Osteocyte (in vitro differentiated cells): Measurements from ENCODE around the gene WDR73. TPM values are rescaled to one million over a fixed set of nuclear protein-coding genes. Genes with fewer than 3 reads are reported as not detected.

Experiments
- DNase-seq: peaks from one replicate; pipeline ENCODE4 v3.0.0; 2021; ENCODE audit warnings: mixed read lengths; ENCODE audit not compliant: unreplicated experiment; ENCODE audit errors: extremely low spot score
- H3K27ac Mint-ChIP-seq: one replicate; pipeline ENCODE4 v1.8.0; 2021; ENCODE audit warnings: mild to moderate bottlenecking, mixed read lengths; ENCODE audit not compliant: unreplicated experiment
- H3K27me3 Mint-ChIP-seq: one replicate; pipeline ENCODE4 v1.8.0; 2021; ENCODE audit warnings: mixed read lengths; ENCODE audit not compliant: unreplicated experiment
- H3K36me3 Mint-ChIP-seq: one replicate; pipeline ENCODE4 v1.8.0; 2021; ENCODE audit warnings: mixed read lengths; ENCODE audit not compliant: unreplicated experiment
- H3K4me1 Mint-ChIP-seq: one replicate; pipeline ENCODE4 v1.8.0; 2021; ENCODE audit warnings: mixed read lengths; ENCODE audit not compliant: unreplicated experiment
- H3K4me3 Mint-ChIP-seq: one replicate; pipeline ENCODE4 v1.8.0; 2021; ENCODE audit warnings: mild to moderate bottlenecking, moderate library complexity, mixed read lengths; ENCODE audit not compliant: unreplicated experiment
- H3K9me3 Mint-ChIP-seq: one replicate; pipeline ENCODE4 v1.8.0; 2021; ENCODE audit warnings: mixed read lengths; ENCODE audit not compliant: unreplicated experiment
- total RNA-seq: library from RNA; stranded (reverse); gene quantifications from 2 replicates; pipeline ENCODE4 v1.2.1, GENCODE V29; 2021
- TF ChIP-seq, protein P1 (sequence below): fragments of 200-600 bp; sonication (generic); IDR thresholded peaks from 2 replicates; pipeline ENCODE4 v1.5.0; 2021; ENCODE audit warnings: antibody characterized with exemption, mild to moderate bottlenecking, moderate library complexity

The WDR73 gene
- total RNA-seq, 1 donor from 2014 or later, result 22.2 TPM

DNA sequence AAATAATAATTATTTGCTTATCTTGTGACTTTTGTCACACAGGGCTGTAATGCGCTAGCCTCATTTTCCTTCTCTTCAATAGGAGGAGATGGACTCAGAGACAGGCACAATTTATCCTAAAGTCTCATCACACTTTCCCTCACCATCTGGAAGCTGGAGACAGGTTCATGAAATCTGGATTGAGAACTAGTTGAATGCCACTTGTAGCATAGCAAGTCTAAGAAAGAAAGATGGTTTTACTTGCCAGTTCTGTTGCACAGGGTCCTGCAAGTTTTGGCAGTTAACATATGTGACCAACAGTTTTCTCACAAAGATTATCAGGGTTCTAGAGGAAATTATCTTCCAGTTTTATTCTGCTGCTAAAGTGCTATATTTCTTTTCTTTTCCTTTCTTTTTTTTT is 62.3 kb downstream of the WDR73 start:
- TF ChIP-seq, protein P1, sequence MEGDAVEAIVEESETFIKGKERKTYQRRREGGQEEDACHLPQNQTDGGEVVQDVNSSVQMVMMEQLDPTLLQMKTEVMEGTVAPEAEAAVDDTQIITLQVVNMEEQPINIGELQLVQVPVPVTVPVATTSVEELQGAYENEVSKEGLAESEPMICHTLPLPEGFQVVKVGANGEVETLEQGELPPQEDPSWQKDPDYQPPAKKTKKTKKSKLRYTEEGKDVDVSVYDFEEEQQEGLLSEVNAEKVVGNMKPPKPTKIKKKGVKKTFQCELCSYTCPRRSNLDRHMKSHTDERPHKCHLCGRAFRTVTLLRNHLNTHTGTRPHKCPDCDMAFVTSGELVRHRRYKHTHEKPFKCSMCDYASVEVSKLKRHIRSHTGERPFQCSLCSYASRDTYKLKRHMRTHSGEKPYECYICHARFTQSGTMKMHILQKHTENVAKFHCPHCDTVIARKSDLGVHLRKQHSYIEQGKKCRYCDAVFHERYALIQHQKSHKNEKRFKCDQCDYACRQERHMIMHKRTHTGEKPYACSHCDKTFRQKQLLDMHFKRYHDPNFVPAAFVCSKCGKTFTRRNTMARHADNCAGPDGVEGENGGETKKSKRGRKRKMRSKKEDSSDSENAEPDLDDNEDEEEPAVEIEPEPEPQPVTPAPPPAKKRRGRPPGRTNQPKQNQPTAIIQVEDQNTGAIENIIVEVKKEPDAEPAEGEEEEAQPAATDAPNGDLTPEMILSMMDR, result no peak
- Mint-ChIP-seq H3K4me3 (no peak overlapping the region), H3K27ac (no peak overlapping the region), H3K36me3 (no peaks in the 10 kb centered on the region), H3K9me3 (no peaks in the 10 kb centered on the region), H3K27me3 (peaks cover 29% of the 10 kb centered on the region), H3K4me1 (peaks cover 5% of the 10 kb centered on the region)
- DNase-seq, result no peak

DNA sequence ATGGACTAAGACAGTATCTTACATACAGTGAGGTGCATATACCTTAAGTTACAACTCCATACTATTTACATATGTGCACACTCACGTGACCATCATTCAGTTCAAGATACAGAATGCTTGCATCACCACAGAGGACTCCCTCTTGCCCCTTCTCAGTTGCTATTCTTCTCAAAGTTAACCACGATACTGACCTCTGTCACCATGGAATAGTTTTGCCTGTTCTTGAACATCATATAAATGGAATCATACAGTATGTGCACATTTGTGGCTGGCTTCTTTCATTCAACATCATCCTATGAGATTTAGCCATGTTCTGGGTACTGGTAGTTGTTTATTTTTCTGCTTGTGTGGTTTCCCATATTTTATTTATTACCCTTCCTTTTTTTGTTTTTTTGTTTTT is 63.7 kb downstream of the WDR73 start:
- H3K36me3 Mint-ChIP-seq, result no peaks in the 10 kb centered on the region
- TF ChIP-seq, protein P1, result no peak
- no peak for DNase-seq
- H3K27ac Mint-ChIP-seq, result no peak overlapping the region
- no peak overlapping the region for H3K4me3 Mint-ChIP-seq
- no peaks in the 10 kb centered on the region for H3K9me3 Mint-ChIP-seq
- peaks cover 5% of the 10 kb centered on the region for H3K4me1 Mint-ChIP-seq
- H3K27me3 Mint-ChIP-seq, result peaks cover 39% of the 10 kb centered on the region

Other genes with a start within 250 kb of the WDR73 start
- gene ZSCAN2, start 53.3 kb downstream of the WDR73 start, total RNA-seq, result 20.6 and 23.8 TPM in 2 replicates
- gene NMB, start 3.9 kb upstream of the WDR73 start, total RNA-seq, result 4.4 and 4.7 TPM in 2 replicates
- 201 and 202 TPM in 2 replicates for gene SEC11A, start 61.9 kb upstream of the WDR73 start, total RNA-seq
- 30.1 and 31.0 TPM in 2 replicates for gene ZNF592, start 94.3 kb upstream of the WDR73 start, total RNA-seq
- 0.27 and 0.37 TPM in 2 replicates for gene ALPK3, start 163.1 kb upstream of the WDR73 start, total RNA-seq
- gene SLC28A1, start 230.4 kb upstream of the WDR73 start, total RNA-seq, result not detected in 2 replicates